Measurements from ENCODE around the gene CNTN1. TPM values are rescaled to one million over a fixed set of nuclear protein-coding genes. Genes with fewer than 3 reads are reported as not detected.

Gene CNTN1
- total RNA-seq, 3 donors from 2014 or later (not counting 1 experiment from before 2014, with no cell fraction given): not detected

- Histone ChIP-seq H3K9me3 (ENCODE audit: control insufficient read depth, insufficient read depth, low read length) (peaks cover 14% of the 10 kb centered on the region), H3K27me3 (ENCODE audit: control insufficient read depth, insufficient read depth, low read length) (no peaks in the 10 kb centered on the region), H3K36me3 (ENCODE audit: control insufficient read depth, insufficient read depth, low read length) (no peaks in the 10 kb centered on the region), H3K4me3 (ENCODE audit: low read length) (no peak overlapping the region), H3K4me1 (ENCODE audit: control insufficient read depth, insufficient read depth, low read length) (no peaks in the 10 kb centered on the region), H3K27ac (ENCODE audit: low read length) (no peak overlapping the region)
- Mint-ChIP-seq H3K27ac (no peak overlapping the region), H3K4me1 (no peaks in the 10 kb centered on the region), H3K36me3 (peaks cover 30% of the 10 kb centered on the region), H3K9me3 (peaks cover 23 to 42% of the 10 kb centered on the region in 2 donors), H3K4me3 (no peak overlapping the region), H3K27me3 (ENCODE audit: low read depth in 2 of 2) (no peaks in the 10 kb centered on the region)
- no peak for TF ChIP-seq CTCF (IDR thresholded peaks at IDR 0.05)
- ATAC-seq: no peak
- intact Hi-C loops (cut with micrococcal nuclease): no loop called here
- 100% methylated on average over 1 of the region's 1 CpG for WGBS (ENCODE audit: insufficient coverage)
- no peak for DNase-seq
Observed at GRCh38 chr12:41008472-41008871, 316.2 kb downstream of the CNTN1 start.

- H3K27ac Mint-ChIP-seq: no peak overlapping the region
- no peaks in the 10 kb centered on the region for H3K27me3 Mint-ChIP-seq (ENCODE audit: low read depth in 2 of 2)
- Histone ChIP-seq H3K4me3 (ENCODE audit: low read length) (no peak overlapping the region), H3K36me3 (ENCODE audit: control insufficient read depth, insufficient read depth, low read length) (no peaks in the 10 kb centered on the region), H3K27ac (ENCODE audit: low read length) (no peak overlapping the region), H3K9me3 (ENCODE audit: control insufficient read depth, insufficient read depth, low read length) (peaks cover 14% of the 10 kb centered on the region), H3K27me3 (ENCODE audit: control insufficient read depth, insufficient read depth, low read length) (no peaks in the 10 kb centered on the region), H3K4me1 (ENCODE audit: control insufficient read depth, insufficient read depth, low read length) (no peaks in the 10 kb centered on the region)
- H3K4me1 Mint-ChIP-seq: no peaks in the 10 kb centered on the region
- WGBS (ENCODE audit: insufficient coverage): 90% methylated on average over 1 of the region's 1 CpG
- DNase-seq: no peak
- H3K36me3 Mint-ChIP-seq: peaks cover 6% of the 10 kb centered on the region
- intact Hi-C loops (cut with micrococcal nuclease): no loop called here
- TF ChIP-seq CTCF (IDR thresholded peaks at IDR 0.05): no peak
- ATAC-seq: no peak
- H3K9me3 Mint-ChIP-seq: peaks cover 16 to 24% of the 10 kb centered on the region in 2 donors
- no peak overlapping the region for H3K4me3 Mint-ChIP-seq
Observed at GRCh38 chr12:41011939-41012338, 319.7 kb downstream of the CNTN1 start.

- no peaks in the 10 kb centered on the region for H3K27me3 ChIP-seq (ENCODE audit: control insufficient read depth, insufficient read depth, low read length)
- no peaks in the 10 kb centered on the region for H3K4me1 Mint-ChIP-seq
Observed at GRCh38 chr12:41013881-41014642, 321.8 kb downstream of the CNTN1 start.

More at GRCh38 chr12:41013881-41014642, 321.8 kb downstream of the CNTN1 start:
- H3K9me3 ChIP-seq (ENCODE audit: control insufficient read depth, insufficient read depth, low read length): peaks cover 10% of the 10 kb centered on the region
- ATAC-seq: no peak
- Mint-ChIP-seq H3K27me3 (ENCODE audit: low read depth in 2 of 2) (no peaks in the 10 kb centered on the region), H3K4me3 (no peak overlapping the region), H3K27ac (no peak overlapping the region), H3K36me3 (no peaks in the 10 kb centered on the region), H3K9me3 (peaks cover 8 to 17% of the 10 kb centered on the region in 2 donors)
- H3K36me3 ChIP-seq (ENCODE audit: control insufficient read depth, insufficient read depth, low read length): no peaks in the 10 kb centered on the region
- no peak for TF ChIP-seq CTCF (IDR thresholded peaks at IDR 0.05)
- intact Hi-C loops (cut with micrococcal nuclease): no loop called here
- H3K27ac ChIP-seq (ENCODE audit: low read length): no peak overlapping the region
- WGBS (ENCODE audit: insufficient coverage): no CpG with 5 or more reads among the region's 1 CpG
- DNase-seq: no peak
- H3K4me3 ChIP-seq (ENCODE audit: low read length): no peak overlapping the region
- no peaks in the 10 kb centered on the region for H3K4me1 ChIP-seq (ENCODE audit: control insufficient read depth, insufficient read depth, low read length)
